Cardiac muscle cell (in vitro differentiated cells and primary cell): Measurements from ENCODE around the gene PRMT6. TPM values are rescaled to one million over a fixed set of nuclear protein-coding genes. Genes with fewer than 3 reads are reported as not detected.
A peak's percentile ranks its signal among the peaks of the same experiment; 100 is the strongest.

ENCODE experiments used
- DNase-seq, 2 donors: peaks; one replicate each; pipeline versions ENCODE4 v3.0.0 to v3.0.0-alpha.2; 2010 to 2017; ENCODE audit warnings: low read depth in 1 of 2, low spot score in 1 of 2
- H3K27ac ChIP-seq: fragments of 200-600 bp; sonication (generic); 2 replicates; pipeline ENCODE4 v1.5.1; 2016
- H3K27me3 ChIP-seq: fragments of 200-600 bp; sonication (generic); 2 replicates; pipeline ENCODE4 v1.6.0; 2016; ENCODE audit warnings: control low read depth
- H3K36me3 ChIP-seq: fragments of 200-600 bp; sonication (generic); 2 replicates; pipeline ENCODE4 v1.5.1; 2016; ENCODE audit warnings: control low read depth
- H3K4me1 ChIP-seq: fragments of 200-600 bp; sonication (generic); 2 replicates; pipeline ENCODE4 v1.8.1; 2017; ENCODE audit warnings: low read depth, mild to moderate bottlenecking, mixed run types
- H3K4me3 ChIP-seq: fragments of 200-600 bp; sonication (generic); 2 replicates; pipeline ENCODE4 v1.5.1; 2016; ENCODE audit warnings: mild to moderate bottlenecking
- H3K9me3 ChIP-seq: fragments of 200-600 bp; sonication (generic); 2 replicates; pipeline ENCODE4 v1.5.1; 2017; ENCODE audit warnings: low read depth, mild to moderate bottlenecking, control low read depth
- polyA plus RNA-seq: library from polyadenylated mRNA; unstranded; fragments of >200 nt; fragmentation: Nextera tagmentation; extraction: Ambion mirVana; gene quantifications from 2 replicates; pipeline ENCODE4 v1.2.1, GENCODE V29; 2016
- total RNA-seq: library from RNA; depleted of rRNA; stranded (reverse); fragments of >200 nt; gene quantifications from 2 replicates; pipeline ENCODE4 v1.2.3, GENCODE V29; 2016
- TF ChIP-seq, protein P1 (sequence below): IDR thresholded peaks from 2 replicates; pipeline ENCODE4 v1.5.1; 2012; ENCODE audit warnings: low read depth, mild to moderate bottlenecking, low read length

Gene PRMT6
- total RNA-seq = 46.3 and 46.5 TPM in 2 replicates
- 46.5 and 50.3 TPM in 2 replicates for polyA plus RNA-seq

GRCh38 chr1:107056426-107057196 lies at the start of gene PRMT6:
Gene PRMT6, plus strand, starts transcription at chr1:107056674. Its CDS starts 42 bp downstream, at chr1:107056716.
- Histone ChIP-seq H3K9me3 (no peaks in the 10 kb centered on the region), H3K27ac (no peak within 1 kb of the TSS), H3K4me3 (peak within 1 kb of the TSS; percentile 84), H3K36me3 (no peaks in the 10 kb centered on the region), H3K27me3 (no peaks in the 10 kb centered on the region), H3K4me1 (peaks cover 5% of the 10 kb centered on the region)
- DNase-seq = peak; percentile 84 to 90
- TF ChIP-seq, protein P1, sequence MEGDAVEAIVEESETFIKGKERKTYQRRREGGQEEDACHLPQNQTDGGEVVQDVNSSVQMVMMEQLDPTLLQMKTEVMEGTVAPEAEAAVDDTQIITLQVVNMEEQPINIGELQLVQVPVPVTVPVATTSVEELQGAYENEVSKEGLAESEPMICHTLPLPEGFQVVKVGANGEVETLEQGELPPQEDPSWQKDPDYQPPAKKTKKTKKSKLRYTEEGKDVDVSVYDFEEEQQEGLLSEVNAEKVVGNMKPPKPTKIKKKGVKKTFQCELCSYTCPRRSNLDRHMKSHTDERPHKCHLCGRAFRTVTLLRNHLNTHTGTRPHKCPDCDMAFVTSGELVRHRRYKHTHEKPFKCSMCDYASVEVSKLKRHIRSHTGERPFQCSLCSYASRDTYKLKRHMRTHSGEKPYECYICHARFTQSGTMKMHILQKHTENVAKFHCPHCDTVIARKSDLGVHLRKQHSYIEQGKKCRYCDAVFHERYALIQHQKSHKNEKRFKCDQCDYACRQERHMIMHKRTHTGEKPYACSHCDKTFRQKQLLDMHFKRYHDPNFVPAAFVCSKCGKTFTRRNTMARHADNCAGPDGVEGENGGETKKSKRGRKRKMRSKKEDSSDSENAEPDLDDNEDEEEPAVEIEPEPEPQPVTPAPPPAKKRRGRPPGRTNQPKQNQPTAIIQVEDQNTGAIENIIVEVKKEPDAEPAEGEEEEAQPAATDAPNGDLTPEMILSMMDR = no peak

DNA sequence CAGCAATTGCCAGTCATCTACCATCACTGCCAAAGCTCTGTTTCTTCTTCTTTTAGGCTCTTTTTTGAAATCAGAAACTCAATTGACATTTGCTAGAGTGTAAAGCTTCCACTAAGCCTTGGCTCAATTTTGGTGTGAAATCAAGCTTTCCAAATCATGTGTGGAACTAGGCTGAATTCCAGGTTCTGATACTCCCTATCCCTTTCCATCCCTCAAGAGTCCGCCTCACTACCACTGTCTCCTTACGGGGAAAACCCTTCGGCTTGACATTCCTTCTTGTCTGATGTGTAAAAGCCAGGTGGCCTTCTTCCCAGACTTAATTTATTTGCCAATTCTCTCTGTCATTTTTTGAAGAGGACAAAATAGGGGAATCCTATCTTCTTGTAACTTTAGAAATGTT lies 47.2 kb upstream of the PRMT6 start:
- Histone ChIP-seq H3K27me3 (no peaks in the 10 kb centered on the region), H3K9me3 (no peaks in the 10 kb centered on the region), H3K27ac (no peak overlapping the region), H3K36me3 (no peaks in the 10 kb centered on the region), H3K4me3 (no peak overlapping the region), H3K4me1 (no peaks in the 10 kb centered on the region)
- peak in 1 of 2 donors; percentile 0 for DNase-seq
- TF ChIP-seq, protein P1 = no peak

- Histone ChIP-seq H3K27me3 (no peaks in the 10 kb centered on the region), H3K9me3 (no peaks in the 10 kb centered on the region), H3K36me3 (no peaks in the 10 kb centered on the region), H3K27ac (no peak overlapping the region), H3K4me1 (no peaks in the 10 kb centered on the region), H3K4me3 (no peak overlapping the region)
- TF ChIP-seq, protein P1 = no peak
- DNase-seq = no peak
These were observed 45.9 kb upstream of the PRMT6 start for GRCh38 chr1:107010582-107010981.

DNA sequence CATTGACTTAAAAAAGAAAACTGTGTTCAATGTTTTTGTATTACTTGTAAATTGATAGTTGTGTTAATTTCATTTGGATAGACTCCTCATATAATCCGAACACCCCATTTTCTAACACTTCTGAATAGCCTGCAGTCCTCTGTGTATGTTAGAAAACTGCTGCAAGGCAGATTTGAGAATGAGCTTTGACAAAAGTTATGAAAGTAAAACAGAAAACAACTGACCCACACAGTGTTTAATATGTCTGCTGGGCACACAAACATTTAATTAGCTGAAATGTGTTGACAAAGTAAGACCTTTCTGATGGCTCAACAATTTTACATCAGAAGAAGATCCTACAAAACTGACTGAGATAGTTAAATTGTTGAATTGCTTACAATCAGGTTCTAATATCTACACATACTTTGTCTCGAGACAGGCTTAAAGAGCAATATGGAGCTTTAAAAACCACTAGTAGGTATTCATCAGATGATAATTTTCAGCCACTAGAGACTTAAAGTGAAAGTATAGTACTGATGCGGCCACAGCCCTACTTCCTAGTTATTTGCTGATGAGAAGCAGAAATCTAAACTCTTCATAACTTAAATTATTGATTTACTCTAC lies 40.0 kb upstream of the PRMT6 start:
- DNase-seq = no peak
- Histone ChIP-seq H3K9me3 (no peaks in the 10 kb centered on the region), H3K36me3 (no peaks in the 10 kb centered on the region), H3K4me3 (no peak overlapping the region), H3K27me3 (no peaks in the 10 kb centered on the region), H3K27ac (no peak overlapping the region), H3K4me1 (no peaks in the 10 kb centered on the region)
- TF ChIP-seq, protein P1 = no peak

- Histone ChIP-seq H3K9me3 (no peaks in the 10 kb centered on the region), H3K36me3 (no peaks in the 10 kb centered on the region)
These were observed 38.0 kb upstream of the PRMT6 start for GRCh38 chr1:107018445-107018844.

More at GRCh38 chr1:107018445-107018844, 38.0 kb upstream of the PRMT6 start:
- Histone ChIP-seq H3K27me3 (no peaks in the 10 kb centered on the region), H3K4me3 (no peak overlapping the region), H3K4me1 (no peaks in the 10 kb centered on the region), H3K27ac (no peak overlapping the region)
- no peak for DNase-seq
- TF ChIP-seq, protein P1 = no peak
